ENCODE data around the gene CRYGS. TPM values are rescaled to one million over a fixed set of nuclear protein-coding genes. Genes with fewer than 3 reads are reported as not detected.
"Not testable (repeated sequence)": the region's sequence is repeated elsewhere in the genome, so short reads cannot be mapped to it uniquely, and the experiment has no call there.

The CRYGS gene
- total and polyA plus RNA-seq, 2 experiments from 2014 or later = 0.76 to 1.3 TPM

DNA sequence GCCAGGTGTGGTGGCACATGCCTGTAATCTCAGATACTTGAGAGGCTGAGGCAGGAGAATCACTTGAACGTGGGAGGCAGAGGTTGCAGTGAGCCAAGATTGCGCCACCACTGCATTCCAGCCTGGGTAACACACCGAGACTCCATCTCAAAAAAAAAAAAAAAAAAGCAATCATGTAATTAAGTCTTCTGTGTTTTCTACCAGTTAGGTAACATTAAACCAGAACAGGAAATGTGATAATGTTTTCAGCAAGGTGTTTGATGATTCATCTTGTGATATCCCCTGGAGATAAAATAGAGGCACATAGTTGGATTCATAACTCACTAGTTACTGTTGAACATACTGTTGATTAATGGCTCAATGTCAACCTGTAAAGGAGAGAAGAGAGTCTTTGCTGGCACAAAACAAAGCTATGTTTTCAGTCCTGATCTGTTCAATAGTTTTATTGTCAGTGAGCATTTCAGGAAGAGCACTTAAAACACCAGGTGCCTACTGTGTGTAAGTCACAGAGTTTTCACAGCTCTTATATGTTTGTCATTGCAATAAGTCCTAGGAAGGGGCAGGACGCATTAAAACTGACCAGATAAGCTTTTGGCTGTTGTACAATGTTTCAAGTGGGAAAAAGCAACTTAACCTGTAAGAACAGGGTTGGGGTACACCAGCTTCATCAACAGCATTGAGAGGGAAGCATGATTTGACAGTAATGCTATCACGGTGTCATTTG is 45.8 kb upstream of the CRYGS start:
- Histone ChIP-seq H3K4me1 (ENCODE audit: insufficient read depth) (0 out of 2 replicates have a peak, but pooled peaks cover 9% of the 10 kb centered on the region), H3F3A (ENCODE audit: insufficient read depth) (peaks cover 20% of the 10 kb centered on the region; the same call in 1 of the 2 replicates), H3K4me2 (ENCODE audit: unreplicated experiment) (no peak overlapping the region), H3K27me3 (replicated peaks; ENCODE audit: insufficient read depth) (no peaks in the 10 kb centered on the region), H3K79me2 (ENCODE audit: insufficient read depth) (no peaks in the 10 kb centered on the region), H3K9me2 (ENCODE audit: insufficient read depth) (no peaks in the 10 kb centered on the region), H3K36me3 (ENCODE audit: low read depth) (peaks cover 8% of the 10 kb centered on the region), H3K9ac (no peak overlapping the region), H4K20me1 (ENCODE audit: insufficient read depth) (no peaks in the 10 kb centered on the region), H3K27ac (no peak overlapping the region), H2AFZ (no peak overlapping the region), H3K4me3 (no peak overlapping the region), H3K9me3 (ENCODE audit: low read depth) (no peaks in the 10 kb centered on the region)
- DNase-seq = peak; percentile 38
- in situ Hi-C loops (cut with MboI) = no loop called here
- no peak for TF ChIP-seq EZH2phosphoT487 (IDR thresholded peaks at IDR 0.05; ENCODE audit: insufficient read depth, low read depth)
- TF ChIP-seq EZH2 (IDR thresholded peaks at IDR 0.05; ENCODE audit: insufficient read depth, poor library complexity, severe bottlenecking) = no peak
- WGBS, 2 experiments (ENCODE audit: low coverage in 1 of 2, low lambda C conversion rate in 2 of 2, missing lambda C conversion rate in 2 of 2) = 48 to 52% methylated on average over 5 of the region's 5 CpGs

DNA sequence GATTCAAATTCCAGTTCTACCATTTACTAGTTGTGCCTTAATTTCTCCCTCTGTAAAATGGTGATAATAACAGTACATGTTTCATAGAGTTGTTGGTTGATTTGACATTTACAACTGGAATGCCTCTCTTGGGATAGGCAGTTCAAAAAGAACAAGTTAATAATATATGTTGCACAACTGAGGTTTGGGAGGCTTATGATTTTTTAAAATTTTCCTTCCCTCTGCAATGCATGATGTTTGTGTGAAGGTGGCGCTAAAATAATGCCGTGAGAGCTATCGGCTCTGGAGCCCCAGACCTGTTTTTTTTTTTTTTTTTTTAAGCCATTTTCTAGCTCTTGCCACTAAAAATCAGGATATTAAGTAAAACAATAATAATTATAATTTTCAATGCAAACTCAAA is 44.9 kb upstream of the CRYGS start:
- Histone ChIP-seq H4K20me1 (ENCODE audit: insufficient read depth) (no peaks in the 10 kb centered on the region), H3K4me3 (no peak overlapping the region), H3K27me3 (replicated peaks; ENCODE audit: insufficient read depth) (no peaks in the 10 kb centered on the region), H3K79me2 (ENCODE audit: insufficient read depth) (no peaks in the 10 kb centered on the region), H3K4me1 (ENCODE audit: insufficient read depth) (peaks cover 10% of the 10 kb centered on the region; the same call in 1 of the 2 replicates), H2AFZ (no peak overlapping the region), H3K27ac (no peak overlapping the region), H3K9ac (no peak overlapping the region), H3K9me2 (ENCODE audit: insufficient read depth) (no peaks in the 10 kb centered on the region), H3K4me2 (ENCODE audit: unreplicated experiment) (no peak overlapping the region), H3F3A (ENCODE audit: insufficient read depth) (peaks cover 22% of the 10 kb centered on the region), H3K9me3 (ENCODE audit: low read depth) (no peaks in the 10 kb centered on the region), H3K36me3 (ENCODE audit: low read depth) (peaks cover 16% of the 10 kb centered on the region)
- in situ Hi-C loops (cut with MboI) = no loop called here
- TF ChIP-seq EZH2 (IDR thresholded peaks at IDR 0.05; ENCODE audit: insufficient read depth, poor library complexity, severe bottlenecking) = no peak
- TF ChIP-seq EZH2phosphoT487 (IDR thresholded peaks at IDR 0.05; ENCODE audit: insufficient read depth, low read depth) = no peak
- DNase-seq = peak; percentile 61
- WGBS, 2 experiments (ENCODE audit: low coverage in 1 of 2, low lambda C conversion rate in 2 of 2, missing lambda C conversion rate in 2 of 2) = 24 to 29% methylated on average over 3 of the region's 3 CpGs

GRCh38 chr3:186588632-186589031 is 44.5 kb upstream of the CRYGS start:
- Histone ChIP-seq H3K36me3 (ENCODE audit: low read depth) (peaks cover 21% of the 10 kb centered on the region), H3K27me3 (replicated peaks; ENCODE audit: insufficient read depth) (no peaks in the 10 kb centered on the region), H3K9me2 (ENCODE audit: insufficient read depth) (no peaks in the 10 kb centered on the region), H4K20me1 (ENCODE audit: insufficient read depth) (no peaks in the 10 kb centered on the region), H3K4me2 (ENCODE audit: unreplicated experiment) (no peak overlapping the region), H3K9me3 (ENCODE audit: low read depth) (no peaks in the 10 kb centered on the region), H2AFZ (no peak overlapping the region), H3F3A (ENCODE audit: insufficient read depth) (peaks cover 27% of the 10 kb centered on the region), H3K4me3 (no peak overlapping the region), H3K9ac (no peak overlapping the region), H3K4me1 (ENCODE audit: insufficient read depth) (peaks cover 14% of the 10 kb centered on the region; the same call in 1 of the 2 replicates), H3K27ac (no peak overlapping the region), H3K79me2 (ENCODE audit: insufficient read depth) (no peaks in the 10 kb centered on the region)
- 66 to 68% methylated on average over 2 of the region's 2 CpGs for WGBS, 2 experiments (ENCODE audit: low coverage in 1 of 2, low lambda C conversion rate in 2 of 2, missing lambda C conversion rate in 2 of 2)
- no peak for TF ChIP-seq EZH2phosphoT487 (IDR thresholded peaks at IDR 0.05; ENCODE audit: insufficient read depth, low read depth)
- TF ChIP-seq EZH2 (IDR thresholded peaks at IDR 0.05; ENCODE audit: insufficient read depth, poor library complexity, severe bottlenecking) = no peak
- in situ Hi-C loops (cut with MboI) = no loop called here
- peak; percentile 26 for DNase-seq

- H3K9me3 ChIP-seq (ENCODE audit: low read depth) = no peaks in the 10 kb centered on the region
- H3K27me3 ChIP-seq (replicated peaks; ENCODE audit: insufficient read depth) = no peaks in the 10 kb centered on the region
- H2AFZ ChIP-seq = no peak overlapping the region
- DNase-seq = no peak
- H3K4me3 ChIP-seq = no peak overlapping the region
- H3K4me1 ChIP-seq (ENCODE audit: insufficient read depth) = peaks cover 14% of the 10 kb centered on the region; the same call in 1 of the 2 replicates
- no peaks in the 10 kb centered on the region for H3K79me2 ChIP-seq (ENCODE audit: insufficient read depth)
- no peak overlapping the region for H3K27ac ChIP-seq
- in situ Hi-C loops (cut with MboI) = no loop called here
- H3K36me3 ChIP-seq (ENCODE audit: low read depth) = peaks cover 34% of the 10 kb centered on the region
- H3K9me2 ChIP-seq (ENCODE audit: insufficient read depth) = no peaks in the 10 kb centered on the region
- H3K9ac ChIP-seq = no peak overlapping the region
- no peaks in the 10 kb centered on the region for H4K20me1 ChIP-seq (ENCODE audit: insufficient read depth)
- H3F3A ChIP-seq (ENCODE audit: insufficient read depth) = peaks cover 41% of the 10 kb centered on the region
- TF ChIP-seq EZH2 (IDR thresholded peaks at IDR 0.05; ENCODE audit: insufficient read depth, poor library complexity, severe bottlenecking) (no peak), EZH2phosphoT487 (IDR thresholded peaks at IDR 0.05; ENCODE audit: insufficient read depth, low read depth) (no peak)
- no peak overlapping the region for H3K4me2 ChIP-seq (ENCODE audit: unreplicated experiment)
These were observed 43.0 kb upstream of the CRYGS start for GRCh38 chr3:186587183-186587582.

DNA sequence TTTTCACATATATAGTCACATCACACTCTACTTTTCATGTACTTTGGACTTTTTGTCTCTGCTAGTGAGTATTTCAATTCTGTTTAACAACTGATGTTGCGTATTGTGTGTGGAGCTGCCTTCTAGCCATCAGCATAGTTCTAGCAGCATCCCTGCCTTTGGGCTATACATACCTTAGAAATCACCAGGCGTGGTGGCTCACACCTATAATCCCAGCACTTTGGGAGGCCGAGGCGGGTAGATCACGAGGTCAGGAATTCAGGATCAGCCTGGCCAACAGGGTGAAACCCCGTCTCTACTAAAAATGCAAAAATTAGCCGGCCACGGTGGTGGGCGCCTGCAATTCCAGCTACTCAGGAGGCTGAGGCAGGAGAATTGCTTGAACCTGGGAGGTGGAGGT is 42.1 kb upstream of the CRYGS start:
- H3K79me2 ChIP-seq (ENCODE audit: insufficient read depth); in situ Hi-C loops (cut with MboI); H3K4me3 ChIP-seq; H3K27me3 ChIP-seq (replicated peaks; ENCODE audit: insufficient read depth); H4K20me1 ChIP-seq (ENCODE audit: insufficient read depth); H2AFZ ChIP-seq; H3K9ac ChIP-seq; H3K27ac ChIP-seq; H3K4me2 ChIP-seq (ENCODE audit: unreplicated experiment); H3K9me2 ChIP-seq (ENCODE audit: insufficient read depth); DNase-seq; H3K9me3 ChIP-seq (ENCODE audit: low read depth): not testable (repeated sequence)
- 86 to 94% methylated on average over 8 to 9 of the region's 9 CpGs for WGBS, 2 experiments (ENCODE audit: low coverage in 1 of 2, low lambda C conversion rate in 2 of 2, missing lambda C conversion rate in 2 of 2)
- peaks cover 43% of the 10 kb centered on the region for H3F3A ChIP-seq (ENCODE audit: insufficient read depth)
- peaks cover 37% of the 10 kb centered on the region for H3K36me3 ChIP-seq (ENCODE audit: low read depth)
- peaks cover 14% of the 10 kb centered on the region; the same call in 1 of the 2 replicates for H3K4me1 ChIP-seq (ENCODE audit: insufficient read depth)
